Heart left ventricle (tissue), 13 donors: ENCODE data around the gene CCDC18.

Experiments
- CTCF ChIP-seq, 12 donors: fragments of 200-600 bp; sonication (generic) in 4 of 12; IDR thresholded peaks; one replicate each; pipeline versions ENCODE4 v1.5.0 to v1.8.0; 2018 to 2022; ENCODE audit warnings: antibody characterized with exemption in 12 of 12, mild to moderate bottlenecking in 5 of 12
- POLR2A ChIP-seq, 2 donors: fragments of 450-650 bp; IDR thresholded peaks; one replicate each; pipeline ENCODE4 v1.6.1; 2017; ENCODE audit warnings: antibody characterized with exemption in 2 of 2, mild to moderate bottlenecking in 2 of 2, moderate library complexity in 2 of 2
- donor health status: ischemic (EF 13 %, LVEDD 7.1; RV severe dilation, severe dysfunction).
- donor health status: DM: no; HTN: yes; CAD: no.
- donor health status: DM: no; HTN: no; CAD: no.
- donor health status: ischemic (EF 25% LVEDD 6.9; RV normal size, moderate dysfunction).
- donor health status: ischemic (EF 25% LVEDD 5.7; RV mildly dilated, moderate dysfunction).
- donor health status: ischemic (EF 35%, LVEDD 5.7; RV mildly dilated, moderate dysfunction).
- donor health status: nonischemic (EF 11% LVEDD 7.7; RV severe dilation, severe dysfunction).
- donor health status: DM: yes; HTN: yes; CAD: no.
- donor health status: PGD.
- donor health status: ischemic (EF 29% LVEDD 5.4; RV normal size, mild dysfunction).
- donor health status: nonischemic (EF 23%, LVEDD 6.1; RV moderate dilation, normal function).

GRCh38 chr1:93164816-93165215, 15.7 kb upstream of the CCDC18 start:
- no peak for TF ChIP-seq POLR2A (IDR thresholded peaks at IDR 0.05)
- no peak for TF ChIP-seq CTCF (IDR thresholded peaks at IDR 0.05)
